GM12878 (cell line): ENCODE results near the gene NLRP6. TPM values are rescaled to one million over a fixed set of nuclear protein-coding genes. Genes with fewer than 3 reads are reported as not detected.

Experiments
- ATAC-seq: fragments of 200-7000 bp; cut with Tn5 transposase; 3 replicates; pipeline ENCODE4 v1.9.1; 2020; ENCODE audit warnings: mild to moderate bottlenecking, moderate library complexity
- BruUV-seq: library from RNA; stranded (reverse); fragments of 400-500 nt; replicated peaks from 2 replicates; lab custom pipeline; 2021; lab: Mats Ljungman, UMichigan
- CTCF ChIA-PET: fragments of 300-600 bp; sonication (Branson Sonifier 250); formaldehyde crosslinking; extraction: SDS; loops from one replicate; lab custom pipeline; 2021; ENCODE audit warnings: inconsistent platforms; lab: Yijun Ruan, JAX
- POLR2A ChIA-PET: fragments of 350-600 bp; formaldehyde crosslinking; extraction: SDS; loops from one replicate; lab custom pipeline; 2021; ENCODE audit warnings: inconsistent platforms; lab: Charles Lee
- RAD21 ChIA-PET: fragments of 300-600 bp; sonication (Branson Sonifier 250); formaldehyde crosslinking; loops from one replicate; lab custom pipeline; 2023; ENCODE audit warnings: antibody characterized with exemption; ENCODE audit not compliant: unreplicated experiment; lab: Charles Lee
- SMC1A ChIA-PET: fragments of 300-600 bp; sonication (Branson Sonifier 250); formaldehyde crosslinking; loops from one replicate; lab custom pipeline; 2023; ENCODE audit not compliant: unreplicated experiment, uncharacterized antibody; lab: Charles Lee
- DNase-seq: peaks from one replicate; pipeline ENCODE4 v3.0.0-alpha.2; 2011; ENCODE audit warnings: low read depth, low spot score
- FAIRE-seq: peaks from 3 replicates; lab custom pipeline; 2011; peaks lifted over from hg19 to GRCh38; lab: Jason Lieb, UNC
- H2AFZ ChIP-seq: 2 replicates; pipeline ENCODE4 v1.6.0; 2011; ENCODE audit warnings: low read depth, low read length, control low read depth; ENCODE audit not compliant: control insufficient read depth
- H3K27ac ChIP-seq: 2 replicates; pipeline ENCODE4 v1.5.1; 2011; ENCODE audit warnings: control low read depth; ENCODE audit not compliant: control insufficient read depth, insufficient read depth
- H3K27me3 ChIP-seq, 2 experiments: replicated peaks in 1 of 2; 2 replicates each; pipeline versions ENCODE4 v1.6.0 to v1.6.1; 2011; ENCODE audit warnings: low read length in 1 of 2; ENCODE audit not compliant: control insufficient read depth in 2 of 2, insufficient read depth in 2 of 2
- H3K36me3 ChIP-seq, 2 experiments: 2 replicates each; pipeline ENCODE4 v1.5.1; 2011; ENCODE audit warnings: low read length in 1 of 2; ENCODE audit not compliant: control insufficient read depth in 2 of 2, insufficient read depth in 2 of 2
- H3K4me1 ChIP-seq: 2 replicates; pipeline ENCODE4 v1.6.1; 2011; ENCODE audit warnings: mild to moderate bottlenecking, low read length, moderate library complexity, mixed read lengths; ENCODE audit not compliant: control insufficient read depth, insufficient read depth
- H3K4me2 ChIP-seq: 2 replicates; pipeline ENCODE4 v1.6.0; 2011; ENCODE audit warnings: control low read depth; ENCODE audit not compliant: control insufficient read depth, insufficient read depth
- H3K4me3 ChIP-seq: fragments of 200-600 bp; sonication (generic); 2 replicates; pipeline ENCODE4 v1.5.1; 2016
- H3K79me2 ChIP-seq: 2 replicates; pipeline ENCODE4 v1.6.0; 2011; ENCODE audit warnings: low read length; ENCODE audit not compliant: control insufficient read depth, insufficient read depth
- H3K9ac ChIP-seq: 2 replicates; pipeline ENCODE4 v1.8.0; 2011; ENCODE audit warnings: low read length, control low read depth, mixed read lengths; ENCODE audit not compliant: control insufficient read depth, insufficient read depth
- H3K9me3 ChIP-seq: replicated peaks from 3 replicates; pipeline ENCODE4 v1.5.1; 2011; ENCODE audit warnings: mild to moderate bottlenecking, low read length; ENCODE audit not compliant: control insufficient read depth, insufficient read depth
- H4K20me1 ChIP-seq: 2 replicates; pipeline ENCODE4 v1.6.0; 2011; ENCODE audit not compliant: control insufficient read depth, insufficient read depth
- ATF7 ChIP-seq: fragments of 450-650 bp; IDR thresholded peaks from 2 replicates; pipeline ENCODE4 v1.6.1; 2016; ENCODE audit warnings: low read depth, mild to moderate bottlenecking
- EGR1 ChIP-seq, 2 experiments: IDR thresholded peaks; 1 replicate in 1 of 2; 2 replicates in 1 of 2; pipeline ENCODE4 v1.6.1; 2011 to 2012; ENCODE audit warnings: low read depth in 2 of 2, low read length in 2 of 2, borderline replicate concordance in 1 of 2, mild to moderate bottlenecking in 1 of 2, moderate library complexity in 1 of 2
- EZH2 ChIP-seq: IDR thresholded peaks from 2 replicates; pipeline ENCODE4 v1.6.1; 2012; ENCODE audit warnings: low read depth, mild to moderate bottlenecking, control low read depth, inconsistent platforms, low read length, borderline replicate concordance; ENCODE audit not compliant: control insufficient read depth
- MEF2A ChIP-seq: IDR thresholded peaks from 2 replicates; pipeline ENCODE4 v1.6.1; 2011; ENCODE audit warnings: low read depth, mild to moderate bottlenecking, low read length, moderate library complexity; ENCODE audit not compliant: insufficient read depth
- POLR2AphosphoS2 ChIP-seq: IDR thresholded peaks from 2 replicates; pipeline ENCODE4 v1.6.1; 2011; ENCODE audit warnings: low read depth, mild to moderate bottlenecking, low read length, improper control_type of control experiment, moderate library complexity
- RUNX3 ChIP-seq: IDR thresholded peaks from 2 replicates; pipeline ENCODE4 v1.6.1; 2012; ENCODE audit warnings: low read length, inconsistent platforms
- SMAD5 ChIP-seq: IDR thresholded peaks from 2 replicates; pipeline ENCODE4 v1.6.1; 2016; ENCODE audit warnings: antibody characterized with exemption, low read depth
- TCF7 ChIP-seq: IDR thresholded peaks from 2 replicates; pipeline ENCODE4 v1.6.1; 2014; ENCODE audit warnings: antibody characterized with exemption, borderline replicate concordance
- YBX1 ChIP-seq: fragments of 450-650 bp; IDR thresholded peaks from 2 replicates; pipeline ENCODE4 v1.6.1; 2016; ENCODE audit warnings: antibody characterized with exemption
- ZNF207 ChIP-seq: fragments of 450-650 bp; IDR thresholded peaks from 2 replicates; pipeline ENCODE4 v1.6.1; 2014; ENCODE audit warnings: antibody characterized with exemption, mild to moderate bottlenecking, borderline replicate concordance
- WGBS: methylation state at CpG from one replicate; pipeline ENCODE4 v1.1.6; 2016; ENCODE audit warnings: low lambda C conversion rate; ENCODE audit not compliant: insufficient replicate concordance, insufficient coverage; ENCODE audit errors: missing lambda C conversion rate; 5-methylcytosine and 5-hydroxymethylcytosine counted together
- in situ Hi-C: fragments of 300-500 bp; cut with MboI; formaldehyde crosslinking; loops from 9 replicates; pipeline ENCODE4 v1.14.3; 2018; ENCODE audit warnings: mixed read lengths
- intact Hi-C: fragments of 100-400 bp; cut with micrococcal nuclease; formaldehyde crosslinking; loops from one replicate; pipeline ENCODE4 v1.14.2; 2022; ENCODE audit not compliant: unreplicated experiment
- polyA plus RNA-seq, 11 experiments: library from polyadenylated mRNA; depleted of rRNA in 4 of 11; unstranded in 6 of 11; stranded (reverse) in 5 of 11; fragments of >200 nt; fragmentation: Nextera tagmentation in 4 of 11; fragmentation: Illumina TruSeq in 1 of 11; extraction: Ambion mirVana in 4 of 11; extraction: Trizol in 1 of 11; gene quantifications; 1 replicate in 1 of 11; 2 replicates in 10 of 11; pipeline versions ENCODE4 v1.2.1 to v1.2.3, GENCODE V29; 2011 to 2016; ENCODE audit warnings: inconsistent platforms in 2 of 11, missing spikeins in 2 of 11, low read depth in 1 of 11
- total RNA-seq, 4 experiments: library from RNA; depleted of rRNA in 3 of 4; stranded (reverse); fragments of >200 nt in 3 of 4; fragmentation: Illumina TruSeq in 1 of 4; extraction: Trizol in 1 of 4; gene quantifications; 2 replicates each; pipeline versions ENCODE4 v1.2.1 to v1.2.3, GENCODE V29; 2013 to 2021
- TF ChIP-seq, protein P1 (sequence below): fragments of 450-650 bp; IDR thresholded peaks from 2 replicates; pipeline ENCODE4 v1.6.1; 2017; ENCODE audit warnings: mild to moderate bottlenecking, low read depth, inconsistent platforms; ENCODE audit not compliant: poor library complexity, severe bottlenecking
- TF ChIP-seq, protein P2 (sequence below): fragments of 450-650 bp; IDR thresholded peaks from 2 replicates; pipeline ENCODE4 v1.6.1; 2017; ENCODE audit warnings: borderline replicate concordance
- TF ChIP-seq, protein P3 (sequence below): fragments of 150-350 bp; IDR thresholded peaks from 2 replicates; pipeline ENCODE4 v1.6.1; 2014; ENCODE audit warnings: mild to moderate bottlenecking, low read depth, low read length
- TF ChIP-seq, protein P4 (sequence below): fragments of 450-650 bp; conservative IDR thresholded peaks from 2 replicates; pipeline ENCODE4 v1.6.1; 2017; ENCODE audit warnings: mild to moderate bottlenecking, moderate library complexity

NLRP6 gene
- total and polyA plus RNA-seq, 10 of the 15 experiments (the other 5 are each of a cell fraction or from before 2014, with no cell fraction given): 0.03 to 0.11 TPM; not detected in 8

DNA sequence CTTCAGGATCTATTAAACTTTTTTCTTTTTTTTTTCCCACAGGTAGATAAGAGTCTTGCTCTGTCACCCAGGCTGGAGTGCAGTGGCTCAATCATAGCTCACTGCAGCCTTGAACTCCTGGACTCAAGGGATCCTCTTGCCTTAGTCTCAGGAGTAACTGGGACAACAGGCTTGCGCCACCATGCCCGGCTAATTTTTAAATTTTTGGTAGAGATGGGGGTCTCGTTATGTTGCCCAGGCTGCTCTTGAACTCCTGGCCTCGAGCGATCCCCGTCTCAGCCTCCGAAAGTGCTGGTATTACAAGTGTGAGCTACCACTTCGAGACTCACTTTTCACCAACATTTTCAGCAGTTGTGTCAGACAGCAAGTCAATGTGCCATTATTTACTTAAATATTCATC, 43.0 kb upstream of the NLRP6 start:
- WGBS: 80% methylated on average over 8 of the region's 8 CpGs

More for the DNA sequence above, 43.0 kb upstream of the NLRP6 start:
- Histone ChIP-seq H3K36me3 (0 out of 4 replicates have a peak, but pooled peaks cover 0 to 10% of the 10 kb centered on the region in 2 experiments), H3K4me2 (peak overlapping the region; percentile 98), H3K9ac (peak overlapping the region; percentile 86), H3K4me3 (peak overlapping the region; percentile 80), H3K27ac (peak overlapping the region; percentile 71), H3K9me3 (no peaks in the 10 kb centered on the region), H2AFZ (no peak overlapping the region), H4K20me1 (no peaks in the 10 kb centered on the region), H3K4me1 (no peaks in the 10 kb centered on the region), H3K27me3 (no peaks in the 10 kb centered on the region), H3K79me2 (peaks cover 38% of the 10 kb centered on the region)
- in situ Hi-C loops: no loop called here
- intact Hi-C loops: no loop called here
- FAIRE-seq: no peak
- SMC1A ChIA-PET: interaction anchor here (0.6 to 1.3 kb wide), 4 partner anchors 15 to 278 kb away, joined by 3 to 4 read pairs (median 3); no protein-coding TSS in a partner anchor
- TSS peak; percentile 78 for BruUV-seq
- TF ChIP-seq, protein P1, sequence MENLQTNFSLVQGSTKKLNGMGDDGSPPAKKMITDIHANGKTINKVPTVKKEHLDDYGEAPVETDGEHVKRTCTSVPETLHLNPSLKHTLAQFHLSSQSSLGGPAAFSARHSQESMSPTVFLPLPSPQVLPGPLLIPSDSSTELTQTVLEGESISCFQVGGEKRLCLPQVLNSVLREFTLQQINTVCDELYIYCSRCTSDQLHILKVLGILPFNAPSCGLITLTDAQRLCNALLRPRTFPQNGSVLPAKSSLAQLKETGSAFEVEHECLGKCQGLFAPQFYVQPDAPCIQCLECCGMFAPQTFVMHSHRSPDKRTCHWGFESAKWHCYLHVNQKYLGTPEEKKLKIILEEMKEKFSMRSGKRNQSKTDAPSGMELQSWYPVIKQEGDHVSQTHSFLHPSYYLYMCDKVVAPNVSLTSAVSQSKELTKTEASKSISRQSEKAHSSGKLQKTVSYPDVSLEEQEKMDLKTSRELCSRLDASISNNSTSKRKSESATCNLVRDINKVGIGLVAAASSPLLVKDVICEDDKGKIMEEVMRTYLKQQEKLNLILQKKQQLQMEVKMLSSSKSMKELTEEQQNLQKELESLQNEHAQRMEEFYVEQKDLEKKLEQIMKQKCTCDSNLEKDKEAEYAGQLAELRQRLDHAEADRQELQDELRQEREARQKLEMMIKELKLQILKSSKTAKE: no peak
- TF ChIP-seq RUNX3: no peak
- no peak for TF ChIP-seq SMAD5
- TF ChIP-seq YBX1: no peak
- TF ChIP-seq, protein P2, sequence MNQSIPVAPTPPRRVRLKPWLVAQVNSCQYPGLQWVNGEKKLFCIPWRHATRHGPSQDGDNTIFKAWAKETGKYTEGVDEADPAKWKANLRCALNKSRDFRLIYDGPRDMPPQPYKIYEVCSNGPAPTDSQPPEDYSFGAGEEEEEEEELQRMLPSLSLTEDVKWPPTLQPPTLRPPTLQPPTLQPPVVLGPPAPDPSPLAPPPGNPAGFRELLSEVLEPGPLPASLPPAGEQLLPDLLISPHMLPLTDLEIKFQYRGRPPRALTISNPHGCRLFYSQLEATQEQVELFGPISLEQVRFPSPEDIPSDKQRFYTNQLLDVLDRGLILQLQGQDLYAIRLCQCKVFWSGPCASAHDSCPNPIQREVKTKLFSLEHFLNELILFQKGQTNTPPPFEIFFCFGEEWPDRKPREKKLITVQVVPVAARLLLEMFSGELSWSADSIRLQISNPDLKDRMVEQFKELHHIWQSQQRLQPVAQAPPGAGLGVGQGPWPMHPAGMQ: no peak
- TF ChIP-seq, protein P3, sequence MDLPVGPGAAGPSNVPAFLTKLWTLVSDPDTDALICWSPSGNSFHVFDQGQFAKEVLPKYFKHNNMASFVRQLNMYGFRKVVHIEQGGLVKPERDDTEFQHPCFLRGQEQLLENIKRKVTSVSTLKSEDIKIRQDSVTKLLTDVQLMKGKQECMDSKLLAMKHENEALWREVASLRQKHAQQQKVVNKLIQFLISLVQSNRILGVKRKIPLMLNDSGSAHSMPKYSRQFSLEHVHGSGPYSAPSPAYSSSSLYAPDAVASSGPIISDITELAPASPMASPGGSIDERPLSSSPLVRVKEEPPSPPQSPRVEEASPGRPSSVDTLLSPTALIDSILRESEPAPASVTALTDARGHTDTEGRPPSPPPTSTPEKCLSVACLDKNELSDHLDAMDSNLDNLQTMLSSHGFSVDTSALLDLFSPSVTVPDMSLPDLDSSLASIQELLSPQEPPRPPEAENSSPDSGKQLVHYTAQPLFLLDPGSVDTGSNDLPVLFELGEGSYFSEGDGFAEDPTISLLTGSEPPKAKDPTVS: no peak
- no peak for TF ChIP-seq EZH2
- TF ChIP-seq EGR1 (IDR thresholded peaks at IDR 0.05; ENCODE audit: borderline replicate concordance in 1 of 2, low read depth in 2 of 2, low read length in 2 of 2): no peak
- TF ChIP-seq, protein P4, sequence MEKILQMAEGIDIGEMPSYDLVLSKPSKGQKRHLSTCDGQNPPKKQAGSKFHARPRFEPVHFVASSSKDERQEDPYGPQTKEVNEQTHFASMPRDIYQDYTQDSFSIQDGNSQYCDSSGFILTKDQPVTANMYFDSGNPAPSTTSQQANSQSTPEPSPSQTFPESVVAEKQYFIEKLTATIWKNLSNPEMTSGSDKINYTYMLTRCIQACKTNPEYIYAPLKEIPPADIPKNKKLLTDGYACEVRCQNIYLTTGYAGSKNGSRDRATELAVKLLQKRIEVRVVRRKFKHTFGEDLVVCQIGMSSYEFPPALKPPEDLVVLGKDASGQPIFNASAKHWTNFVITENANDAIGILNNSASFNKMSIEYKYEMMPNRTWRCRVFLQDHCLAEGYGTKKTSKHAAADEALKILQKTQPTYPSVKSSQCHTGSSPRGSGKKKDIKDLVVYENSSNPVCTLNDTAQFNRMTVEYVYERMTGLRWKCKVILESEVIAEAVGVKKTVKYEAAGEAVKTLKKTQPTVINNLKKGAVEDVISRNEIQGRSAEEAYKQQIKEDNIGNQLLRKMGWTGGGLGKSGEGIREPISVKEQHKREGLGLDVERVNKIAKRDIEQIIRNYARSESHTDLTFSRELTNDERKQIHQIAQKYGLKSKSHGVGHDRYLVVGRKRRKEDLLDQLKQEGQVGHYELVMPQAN: no peak
- no peak for TF ChIP-seq TCF7
- TF ChIP-seq POLR2AphosphoS2: no peak
- TF ChIP-seq ATF7: no peak
- no peak for TF ChIP-seq MEF2A
- TF ChIP-seq ZNF207: no peak
- CTCF ChIA-PET: interaction anchor here (0.8 to 1.4 kb wide), 3 partner anchors 19 to 74 kb away, joined by 3 to 4 read pairs (median 3); partner anchors contain the start of gene BET1L
- RAD21 ChIA-PET: interaction anchor here (0.8 to 1.9 kb wide), 2 partner anchors 23 to 28 kb away, joined by 3 to 6 read pairs; partner anchors contain the start of genes BET1L and RIC8A
- no peak for DNase-seq
- ATAC-seq: no peak
- POLR2A ChIA-PET: interaction anchor here (1.1 to 2.6 kb wide), 3 partner anchors 16 to 117 kb away, joined by 3 to 12 read pairs (median 4); partner anchors contain the start of genes BET1L and RIC8A
